Measurements from ENCODE around the gene EHD2. TPM values are rescaled to one million over a fixed set of nuclear protein-coding genes. Genes with fewer than 3 reads are reported as not detected.

EHD2 gene
- total RNA-seq, 1 experiment from 2014 or later: 0.11 TPM

DNA sequence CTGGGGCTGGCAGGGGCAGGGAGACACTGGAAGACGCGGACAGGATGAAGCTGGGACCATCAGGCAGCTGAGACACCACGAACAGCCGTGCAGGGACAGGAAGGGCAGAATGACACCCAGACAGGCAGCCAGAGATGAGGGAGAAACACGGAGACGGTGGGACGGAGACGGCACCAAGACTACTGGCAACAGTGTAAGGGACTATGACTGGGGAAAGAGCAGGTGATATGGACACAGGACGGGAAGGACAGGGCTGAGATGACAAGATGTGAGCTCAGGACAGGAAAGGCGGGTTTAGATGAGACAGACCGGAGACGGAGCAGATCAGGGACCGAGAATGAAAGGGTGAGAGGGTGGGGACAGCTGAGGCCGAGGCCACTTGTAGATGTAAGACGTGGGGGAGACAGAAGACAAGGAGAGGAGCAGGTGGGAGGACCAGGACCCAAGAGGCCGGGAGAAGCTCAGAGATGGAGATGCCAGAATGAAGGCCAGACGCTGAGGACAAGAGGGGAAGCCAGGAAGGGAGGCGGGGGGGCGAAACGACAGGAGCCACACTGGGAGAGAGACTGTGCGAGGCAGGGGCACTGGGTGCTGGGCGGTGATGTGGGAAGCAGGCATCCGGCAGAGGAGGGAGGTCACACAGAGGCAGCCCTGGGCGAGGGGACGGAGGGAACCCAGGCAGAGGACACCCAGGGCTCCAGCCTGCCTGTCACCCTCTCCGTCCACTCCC is 17.5 kb upstream of the EHD2 start:
- Histone ChIP-seq H3K9me2 (replicated peaks; ENCODE audit: low read length) (no peaks in the 10 kb centered on the region), H3K27ac (ENCODE audit: low read length) (no peak overlapping the region), H3K4me2 (ENCODE audit: low read length) (no peak overlapping the region), H4K20me1 (ENCODE audit: low read length) (no peaks in the 10 kb centered on the region), H3K79me2 (ENCODE audit: low read length) (no peaks in the 10 kb centered on the region), H2AFZ (ENCODE audit: low read length) (no peak overlapping the region), H3K4me1 (ENCODE audit: insufficient read depth, low read length) (0 out of 2 replicates have a peak, but pooled peaks cover 3% of the 10 kb centered on the region), H3K27me3 (ENCODE audit: low read length) (no peaks in the 10 kb centered on the region), H3K4me3 (ENCODE audit: low read length) (no peak overlapping the region), H3K9me3 (ENCODE audit: low read length) (no peaks in the 10 kb centered on the region), H3K9ac (ENCODE audit: low read length) (no peak overlapping the region), H3K36me3 (ENCODE audit: low read depth, low read length) (no peaks in the 10 kb centered on the region), H3F3A (ENCODE audit: low read length, unreplicated experiment) (no peaks in the 10 kb centered on the region)
- no TSS peak for BruUV-seq (replicated peaks)
- CTCF ChIA-PET: no interaction called here
- ATAC-seq (no peak), DNase-seq (no peak)
- POLR2A ChIA-PET (ENCODE audit: unreplicated experiment): no interaction called here
- TF ChIP-seq, protein P1, sequence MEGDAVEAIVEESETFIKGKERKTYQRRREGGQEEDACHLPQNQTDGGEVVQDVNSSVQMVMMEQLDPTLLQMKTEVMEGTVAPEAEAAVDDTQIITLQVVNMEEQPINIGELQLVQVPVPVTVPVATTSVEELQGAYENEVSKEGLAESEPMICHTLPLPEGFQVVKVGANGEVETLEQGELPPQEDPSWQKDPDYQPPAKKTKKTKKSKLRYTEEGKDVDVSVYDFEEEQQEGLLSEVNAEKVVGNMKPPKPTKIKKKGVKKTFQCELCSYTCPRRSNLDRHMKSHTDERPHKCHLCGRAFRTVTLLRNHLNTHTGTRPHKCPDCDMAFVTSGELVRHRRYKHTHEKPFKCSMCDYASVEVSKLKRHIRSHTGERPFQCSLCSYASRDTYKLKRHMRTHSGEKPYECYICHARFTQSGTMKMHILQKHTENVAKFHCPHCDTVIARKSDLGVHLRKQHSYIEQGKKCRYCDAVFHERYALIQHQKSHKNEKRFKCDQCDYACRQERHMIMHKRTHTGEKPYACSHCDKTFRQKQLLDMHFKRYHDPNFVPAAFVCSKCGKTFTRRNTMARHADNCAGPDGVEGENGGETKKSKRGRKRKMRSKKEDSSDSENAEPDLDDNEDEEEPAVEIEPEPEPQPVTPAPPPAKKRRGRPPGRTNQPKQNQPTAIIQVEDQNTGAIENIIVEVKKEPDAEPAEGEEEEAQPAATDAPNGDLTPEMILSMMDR (conservative IDR thresholded peaks at IDR 0.05; ENCODE audit: low read depth, low read length): no peak
- intact Hi-C loops (cut with micrococcal nuclease): loop anchor here (10.0 kb wide), 1 partner anchor 181 kb away; the partner anchor contains the start of gene NAPA

DNA sequence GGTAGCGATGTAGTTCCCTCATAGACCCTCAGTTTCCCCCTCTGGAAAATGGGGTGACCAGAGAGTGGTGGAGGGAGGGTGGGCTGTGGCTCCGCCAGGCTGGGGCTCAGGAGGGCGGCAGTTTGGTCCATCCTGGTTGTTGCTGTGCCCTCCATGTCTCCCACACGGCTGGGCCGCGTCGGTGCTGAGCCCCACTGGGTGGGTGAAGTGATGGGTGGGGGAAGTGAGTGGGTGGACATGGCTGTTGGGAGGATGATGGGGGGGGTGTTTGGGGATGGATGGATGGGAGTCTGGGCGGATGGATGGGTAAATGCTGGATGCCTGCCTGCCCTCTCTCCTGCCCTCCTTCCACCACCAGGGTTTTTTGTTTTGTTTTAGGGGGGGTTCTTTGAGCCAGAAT is 16.6 kb upstream of the EHD2 start:
- Histone ChIP-seq H3K27me3 (ENCODE audit: low read length) (no peaks in the 10 kb centered on the region), H3F3A (ENCODE audit: low read length, unreplicated experiment) (no peaks in the 10 kb centered on the region), H3K36me3 (ENCODE audit: low read depth, low read length) (no peaks in the 10 kb centered on the region), H3K4me2 (ENCODE audit: low read length) (no peak overlapping the region), H3K4me3 (ENCODE audit: low read length) (no peak overlapping the region), H3K9me2 (replicated peaks; ENCODE audit: low read length) (no peaks in the 10 kb centered on the region), H3K4me1 (ENCODE audit: insufficient read depth, low read length) (0 out of 2 replicates have a peak, but pooled peaks cover 3% of the 10 kb centered on the region), H2AFZ (ENCODE audit: low read length) (no peak overlapping the region), H3K27ac (ENCODE audit: low read length) (no peak overlapping the region), H3K79me2 (ENCODE audit: low read length) (no peaks in the 10 kb centered on the region), H3K9ac (ENCODE audit: low read length) (no peak overlapping the region), H4K20me1 (ENCODE audit: low read length) (no peaks in the 10 kb centered on the region), H3K9me3 (ENCODE audit: low read length) (no peaks in the 10 kb centered on the region)
- no peak for ATAC-seq
- POLR2A ChIA-PET (ENCODE audit: unreplicated experiment): no interaction called here
- TF ChIP-seq, protein P1 (conservative IDR thresholded peaks at IDR 0.05; ENCODE audit: low read depth, low read length): no peak
- TF ChIP-seq EZH2 (IDR thresholded peaks at IDR 0.05; ENCODE audit: low read length, unreplicated experiment) (no peak), EZH2phosphoT487 (IDR thresholded peaks at IDR 0.05; ENCODE audit: borderline replicate concordance, low read length) (no peak)
- intact Hi-C loops (cut with micrococcal nuclease): loop anchor here (10.0 kb wide), 1 partner anchor 182 kb away; the partner anchor contains the start of gene NAPA
- no peak for DNase-seq
- no TSS peak for BruUV-seq (replicated peaks)
- CTCF ChIA-PET: no interaction called here
